ENCODE data around the gene DSTN.

Gene DSTN

DNA sequence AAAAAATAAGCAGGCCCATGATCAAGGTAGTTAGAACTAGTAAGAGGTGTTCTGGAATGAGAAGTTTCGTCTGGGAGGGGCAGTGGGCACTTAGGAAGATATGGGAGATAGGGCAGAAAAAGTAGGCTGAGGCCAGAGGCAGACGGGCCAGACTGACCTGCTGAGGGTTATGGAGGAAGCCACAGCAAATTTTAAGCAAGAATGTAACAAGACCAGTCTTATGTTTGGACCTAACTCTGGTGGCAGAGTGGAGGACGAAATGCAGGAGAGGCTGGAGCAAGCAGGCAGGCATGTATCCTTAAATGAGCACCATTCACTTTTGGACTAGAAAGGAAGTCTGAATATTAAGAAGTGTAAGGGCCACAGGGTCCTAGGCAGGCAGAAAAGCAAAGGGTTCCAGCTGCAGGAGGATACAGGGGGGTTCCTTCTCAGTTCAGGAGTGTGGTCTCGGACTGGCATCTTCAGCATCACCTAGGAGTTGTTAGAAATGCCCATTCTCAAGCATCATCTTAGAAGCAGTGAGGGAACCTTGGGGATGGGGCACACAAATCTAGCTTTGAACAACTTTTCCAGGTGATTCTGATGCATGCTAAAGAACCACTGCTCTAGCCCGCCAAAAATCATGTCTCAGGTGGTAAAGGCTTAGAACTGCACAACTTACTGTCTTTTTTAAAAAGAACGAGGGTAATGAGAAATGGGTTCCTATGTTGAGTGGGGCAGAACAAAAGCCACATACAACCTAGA lies 1.7 kb upstream of the DSTN start:
- peaks cover 2% of the 10 kb centered on the region for H3K79me1 ChIP-seq (ENCODE audit: low read length)
- peak overlapping the region; percentile 76 for H3K4me3 ChIP-seq (ENCODE audit: low read length)
- H3K18ac ChIP-seq (ENCODE audit: low read length): peak overlapping the region; percentile 15
- DNase-seq: peak; percentile 14
- H3K9ac ChIP-seq (ENCODE audit: low read length): peak overlapping the region; percentile 74
- peaks cover 23% of the 10 kb centered on the region for H3K79me2 ChIP-seq (ENCODE audit: control insufficient read depth, insufficient read depth, low read length)
- H3K27me3 ChIP-seq (ENCODE audit: insufficient read depth, low read length, poor library complexity): no peaks in the 10 kb centered on the region
- H3K23ac ChIP-seq (ENCODE audit: low read length): no peak overlapping the region
- peak overlapping the region; percentile 9 for H2BK15ac ChIP-seq (replicated peaks; ENCODE audit: low read depth)
- no CpG with 5 or more reads among the region's 6 CpGs for WGBS (ENCODE audit: extremely low coverage, insufficient coverage, low lambda C conversion rate)
- H2BK5ac ChIP-seq (ENCODE audit: low read length): peak overlapping the region; percentile 13
- H3K56ac ChIP-seq (ENCODE audit: low read length): peak overlapping the region; percentile 91
- H3K4ac ChIP-seq (ENCODE audit: low read depth, low read length): no peak overlapping the region
- H4K8ac ChIP-seq (ENCODE audit: low read depth, low read length): no peak overlapping the region
- peaks cover 6% of the 10 kb centered on the region for H3K4me1 ChIP-seq (ENCODE audit: control insufficient read depth, low read depth, low read length)
- no peaks in the 10 kb centered on the region for H3K36me3 ChIP-seq (ENCODE audit: control insufficient read depth, insufficient read depth, low read length)
- H3K27ac ChIP-seq (ENCODE audit: low read depth, low read length): peak overlapping the region; percentile 96
- H2BK120ac ChIP-seq (ENCODE audit: low read depth, low read length): no peak overlapping the region
- H4K5ac ChIP-seq (ENCODE audit: low read length): no peak overlapping the region
- peak overlapping the region; percentile 12 for H2AK5ac ChIP-seq (ENCODE audit: low read length)
- H3K4me2 ChIP-seq (ENCODE audit: low read length): peak overlapping the region; percentile 56

DNA sequence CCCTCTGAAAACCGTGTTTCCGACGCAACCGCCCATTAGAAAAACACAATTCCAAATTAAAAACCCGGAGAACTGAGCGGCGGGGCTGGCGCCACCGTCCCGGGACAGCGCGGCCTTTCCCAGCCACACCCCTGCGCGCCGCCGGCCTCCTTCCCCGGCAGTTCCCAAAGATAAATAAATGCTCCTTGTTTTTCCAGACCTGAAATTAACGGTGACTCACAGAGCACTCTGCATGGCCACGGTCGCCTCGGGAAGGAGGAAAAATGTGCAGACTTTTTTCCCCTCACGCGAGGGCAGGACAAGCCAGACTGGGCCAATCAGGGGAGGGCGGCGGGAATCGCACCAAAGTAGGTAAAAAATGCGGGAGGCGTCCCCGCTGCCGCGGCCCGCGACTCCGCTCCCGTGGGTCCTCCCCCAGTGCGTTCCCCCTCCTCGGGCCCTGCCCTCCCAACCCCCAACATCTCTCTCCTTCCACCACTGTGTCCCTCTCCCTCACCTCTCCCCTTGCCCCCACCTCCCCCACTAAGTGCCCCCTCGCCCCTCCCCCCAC lies 828 bp upstream of the DSTN start:
- no peak overlapping the region for H2BK120ac ChIP-seq (ENCODE audit: low read depth, low read length)
- H3K36me3 ChIP-seq (ENCODE audit: control insufficient read depth, insufficient read depth, low read length): no peaks in the 10 kb centered on the region
- H3K4ac ChIP-seq (ENCODE audit: low read depth, low read length): peak overlapping the region; percentile 59
- H3K27me3 ChIP-seq (ENCODE audit: insufficient read depth, low read length, poor library complexity): no peaks in the 10 kb centered on the region
- peak; percentile 92 for DNase-seq
- no peak overlapping the region for H2BK15ac ChIP-seq (replicated peaks; ENCODE audit: low read depth)
- H3K4me3 ChIP-seq (ENCODE audit: low read length): peak overlapping the region; percentile 76
- H4K8ac ChIP-seq (ENCODE audit: low read depth, low read length): peak overlapping the region; percentile 90
- H3K79me1 ChIP-seq (ENCODE audit: low read length): peaks cover 2% of the 10 kb centered on the region
- H3K9ac ChIP-seq (ENCODE audit: low read length): peak overlapping the region; percentile 74
- peak overlapping the region; percentile 62 for H3K4me2 ChIP-seq (ENCODE audit: low read length)
- H2AK5ac ChIP-seq (ENCODE audit: low read length): no peak overlapping the region
- H2BK5ac ChIP-seq (ENCODE audit: low read length): no peak overlapping the region
- H3K18ac ChIP-seq (ENCODE audit: low read length): peak overlapping the region; percentile 83
- H4K5ac ChIP-seq (ENCODE audit: low read length): no peak overlapping the region
- H3K27ac ChIP-seq (ENCODE audit: low read depth, low read length): peak overlapping the region; percentile 96
- peaks cover 6% of the 10 kb centered on the region for H3K4me1 ChIP-seq (ENCODE audit: control insufficient read depth, low read depth, low read length)
- H3K79me2 ChIP-seq (ENCODE audit: control insufficient read depth, insufficient read depth, low read length): peaks cover 30% of the 10 kb centered on the region
- peak overlapping the region; percentile 73 for H3K23ac ChIP-seq (ENCODE audit: low read length)
- no CpG with 5 or more reads among the region's 38 CpGs for WGBS (ENCODE audit: extremely low coverage, insufficient coverage, low lambda C conversion rate)
- peak overlapping the region; percentile 91 for H3K56ac ChIP-seq (ENCODE audit: low read length)

- Histone ChIP-seq H2BK5ac (ENCODE audit: low read length) (no peak overlapping the region), H3K56ac (ENCODE audit: low read length) (peak overlapping the region; percentile 95), H3K4me2 (ENCODE audit: low read length) (peak overlapping the region; percentile 92), H4K8ac (ENCODE audit: low read depth, low read length) (peak overlapping the region; percentile 65), H3K4me1 (ENCODE audit: control insufficient read depth, low read depth, low read length) (peaks cover 6% of the 10 kb centered on the region), H3K4ac (ENCODE audit: low read depth, low read length) (peak overlapping the region; percentile 74), H3K36me3 (ENCODE audit: control insufficient read depth, insufficient read depth, low read length) (no peaks in the 10 kb centered on the region), H3K79me1 (ENCODE audit: low read length) (peaks cover 4% of the 10 kb centered on the region), H3K27me3 (ENCODE audit: insufficient read depth, low read length, poor library complexity) (no peaks in the 10 kb centered on the region), H3K23ac (ENCODE audit: low read length) (no peak overlapping the region), H2BK120ac (ENCODE audit: low read depth, low read length) (peak overlapping the region; percentile 11), H3K4me3 (ENCODE audit: low read length) (peak overlapping the region; percentile 94), H2AK5ac (ENCODE audit: low read length) (no peak overlapping the region), H3K18ac (ENCODE audit: low read length) (peak overlapping the region; percentile 88), H3K79me2 (ENCODE audit: control insufficient read depth, insufficient read depth, low read length) (peaks cover 39% of the 10 kb centered on the region), H3K9ac (ENCODE audit: low read length) (peak overlapping the region; percentile 87), H3K27ac (ENCODE audit: low read depth, low read length) (peak overlapping the region; percentile 85), H4K5ac (ENCODE audit: low read length) (no peak overlapping the region), H2BK15ac (replicated peaks; ENCODE audit: low read depth) (no peak overlapping the region)
- DNase-seq: peak; percentile 79
- no CpG with 5 or more reads among the region's 43 CpGs for WGBS (ENCODE audit: extremely low coverage, insufficient coverage, low lambda C conversion rate)
These were observed 675 bp downstream of the DSTN start for GRCh38 chr20:17570347-17571152.

- Histone ChIP-seq H3K27me3 (ENCODE audit: insufficient read depth, low read length, poor library complexity) (no peaks in the 10 kb centered on the region), H2BK120ac (ENCODE audit: low read depth, low read length) (no peak overlapping the region), H3K23ac (ENCODE audit: low read length) (no peak overlapping the region), H4K8ac (ENCODE audit: low read depth, low read length) (no peak overlapping the region), H3K4ac (ENCODE audit: low read depth, low read length) (no peak overlapping the region), H2AK5ac (ENCODE audit: low read length) (no peak overlapping the region), H3K27ac (ENCODE audit: low read depth, low read length) (no peak overlapping the region), H3K4me2 (ENCODE audit: low read length) (peak overlapping the region; percentile 92), H3K79me2 (ENCODE audit: control insufficient read depth, insufficient read depth, low read length) (peaks cover 43% of the 10 kb centered on the region), H4K5ac (ENCODE audit: low read length) (no peak overlapping the region), H3K79me1 (ENCODE audit: low read length) (peaks cover 4% of the 10 kb centered on the region), H3K36me3 (ENCODE audit: control insufficient read depth, insufficient read depth, low read length) (no peaks in the 10 kb centered on the region), H3K4me1 (ENCODE audit: control insufficient read depth, low read depth, low read length) (peaks cover 6% of the 10 kb centered on the region), H2BK5ac (ENCODE audit: low read length) (no peak overlapping the region), H3K56ac (ENCODE audit: low read length) (no peak overlapping the region), H3K4me3 (ENCODE audit: low read length) (peak overlapping the region; percentile 16), H3K9ac (ENCODE audit: low read length) (peak overlapping the region; percentile 87), H2BK15ac (replicated peaks; ENCODE audit: low read depth) (no peak overlapping the region), H3K18ac (ENCODE audit: low read length) (no peak overlapping the region)
- DNase-seq: no peak
- no CpG with 5 or more reads among the region's 6 CpGs for WGBS (ENCODE audit: extremely low coverage, insufficient coverage, low lambda C conversion rate)
These were observed 1.3 kb downstream of the DSTN start for GRCh38 chr20:17571153-17571527.

GRCh38 chr20:17572034-17572638 lies 2.3 kb downstream of the DSTN start:
- H3K4me2 ChIP-seq (ENCODE audit: low read length): no peak overlapping the region
- no peak for DNase-seq

More at GRCh38 chr20:17572034-17572638, 2.3 kb downstream of the DSTN start:
- Histone ChIP-seq H3K27me3 (ENCODE audit: insufficient read depth, low read length, poor library complexity) (no peaks in the 10 kb centered on the region), H2BK15ac (replicated peaks; ENCODE audit: low read depth) (no peak overlapping the region), H3K36me3 (ENCODE audit: control insufficient read depth, insufficient read depth, low read length) (no peaks in the 10 kb centered on the region), H3K4ac (ENCODE audit: low read depth, low read length) (no peak overlapping the region), H2BK5ac (ENCODE audit: low read length) (no peak overlapping the region), H2AK5ac (ENCODE audit: low read length) (no peak overlapping the region), H3K18ac (ENCODE audit: low read length) (no peak overlapping the region), H4K5ac (ENCODE audit: low read length) (no peak overlapping the region), H3K79me2 (ENCODE audit: control insufficient read depth, insufficient read depth, low read length) (peaks cover 46% of the 10 kb centered on the region), H3K23ac (ENCODE audit: low read length) (no peak overlapping the region), H3K4me3 (ENCODE audit: low read length) (no peak overlapping the region), H3K79me1 (ENCODE audit: low read length) (peaks cover 4% of the 10 kb centered on the region), H3K56ac (ENCODE audit: low read length) (no peak overlapping the region), H3K27ac (ENCODE audit: low read depth, low read length) (no peak overlapping the region), H3K9ac (ENCODE audit: low read length) (no peak overlapping the region), H2BK120ac (ENCODE audit: low read depth, low read length) (no peak overlapping the region), H4K8ac (ENCODE audit: low read depth, low read length) (no peak overlapping the region), H3K4me1 (ENCODE audit: control insufficient read depth, low read depth, low read length) (peaks cover 6% of the 10 kb centered on the region)
- no CpG with 5 or more reads among the region's 7 CpGs for WGBS (ENCODE audit: extremely low coverage, insufficient coverage, low lambda C conversion rate)

Data from mesendoderm (in vitro differentiated cells).